Muscle of leg (tissue), 11 donors: Measurements from ENCODE around the gene SLC12A3. TPM values are rescaled to one million over a fixed set of nuclear protein-coding genes. Genes with fewer than 3 reads are reported as not detected.
"Not testable (repeated sequence)": the region's sequence is repeated elsewhere in the genome, so short reads cannot be mapped to it uniquely, and the experiment has no call there.

ENCODE experiments used
- DNase-seq: peaks from one replicate; pipeline ENCODE4 v3.0.0; 2013
- H3K27ac ChIP-seq: one replicate; pipeline ENCODE4 v1.5.1; 2013; ENCODE audit warnings: mild to moderate bottlenecking, low read length, control low read depth
- H3K27me3 ChIP-seq: one replicate; pipeline ENCODE4 v1.6.1; 2013; ENCODE audit warnings: low read length; ENCODE audit not compliant: control insufficient read depth, insufficient read depth
- H3K36me3 ChIP-seq: one replicate; pipeline ENCODE4 v1.6.1; 2013; ENCODE audit warnings: low read length; ENCODE audit not compliant: control insufficient read depth, insufficient read depth
- H3K4me1 ChIP-seq: one replicate; pipeline ENCODE4 v1.6.1; 2013; ENCODE audit warnings: low read length; ENCODE audit not compliant: control insufficient read depth, insufficient read depth
- H3K4me3 ChIP-seq: one replicate; pipeline ENCODE4 v1.5.1; 2013; ENCODE audit warnings: low read length, control low read depth
- H3K9me3 ChIP-seq: replicated peaks from 2 replicates; pipeline ENCODE4 v1.6.1; 2013; ENCODE audit warnings: low read depth, low read length; ENCODE audit not compliant: control insufficient read depth
- WGBS: methylation state at CpG from one replicate; pipeline ENCODE4 v1.1.5; 2013; ENCODE audit warnings: missing lambda C conversion rate; ENCODE audit not compliant: insufficient coverage; 5-methylcytosine and 5-hydroxymethylcytosine counted together
- polyA plus RNA-seq, 8 donors: library from polyadenylated mRNA; unstranded; fragments of 120-200 nt; gene quantifications; one replicate each; pipeline versions ENCODE4 v1.2.1 to v1.2.3, GENCODE V29; 2013; ENCODE audit warnings: inconsistent platforms in 1 of 8, low replicate concordance in 1 of 8; ENCODE audit not compliant: insufficient read length in 8 of 8, insufficient read depth in 1 of 8
- total RNA-seq: library from RNA; stranded (reverse); fragments of 120-200 nt; gene quantifications from one replicate; pipeline ENCODE4 v1.2.4, GENCODE V29; 2013

Gene SLC12A3
- total and polyA plus RNA-seq, 9 donors = 0.03 to 0.07 (median 0.04) TPM; not detected in 2

- Histone ChIP-seq H3K4me3 (peak within 1 kb of the TSS; percentile 77), H3K4me1 (peaks cover 23% of the 10 kb centered on the region), H3K27ac (peak within 1 kb of the TSS; percentile 95), H3K36me3 (peaks cover 13% of the 10 kb centered on the region), H3K27me3 (no peaks in the 10 kb centered on the region), H3K9me3 (no peaks in the 10 kb centered on the region)
- DNase-seq = peak; percentile 99
- under 1% methylated on average over 83 of the region's 83 CpGs for WGBS
These were observed 67.1 kb downstream of the SLC12A3 start, which contains the start of gene HERPUD1 for GRCh38 chr16:56931892-56932720. Gene HERPUD1 (plus strand): TSS chr16:56932142. CDS start chr16:56932245, 103 bp downstream.

GRCh38 chr16:56932721-56933619 lies 68.0 kb downstream of the SLC12A3 start:
- Histone ChIP-seq H3K27ac (peak overlapping the region; percentile 95), H3K36me3 (peaks cover 14% of the 10 kb centered on the region), H3K9me3 (no peaks in the 10 kb centered on the region), H3K4me3 (peak overlapping the region; percentile 77), H3K27me3 (no peaks in the 10 kb centered on the region), H3K4me1 (peaks cover 23% of the 10 kb centered on the region)
- DNase-seq = peak; percentile 88
- under 1% methylated on average over 15 of the region's 25 CpGs for WGBS

- no CpG with 5 or more reads among the region's 8 CpGs for WGBS
- Histone ChIP-seq H3K9me3 (no peaks in the 10 kb centered on the region), H3K27me3 (no peaks in the 10 kb centered on the region), H3K27ac (no peak overlapping the region), H3K4me3 (peak overlapping the region; percentile 77), H3K4me1 (peaks cover 23% of the 10 kb centered on the region), H3K36me3 (peaks cover 22% of the 10 kb centered on the region)
- DNase-seq = no peak
These were observed 69.0 kb downstream of the SLC12A3 start for GRCh38 chr16:56933828-56934598.

GRCh38 chr16:56934599-56935145 lies 69.7 kb downstream of the SLC12A3 start:
- H3K9me3 ChIP-seq, H3K27ac ChIP-seq, H3K27me3 ChIP-seq, DNase-seq: not testable (repeated sequence)
- Histone ChIP-seq H3K4me1 (peaks cover 23% of the 10 kb centered on the region), H3K36me3 (peaks cover 27% of the 10 kb centered on the region), H3K4me3 (peak overlapping the region; percentile 77)
- 50% methylated on average over 2 of the region's 8 CpGs for WGBS

GRCh38 chr16:56935201-56935600 lies 70.2 kb downstream of the SLC12A3 start:
- Histone ChIP-seq H3K4me1 (peaks cover 23% of the 10 kb centered on the region), H3K4me3 (no peak overlapping the region), H3K27me3 (no peaks in the 10 kb centered on the region), H3K36me3 (peaks cover 32% of the 10 kb centered on the region), H3K9me3 (no peaks in the 10 kb centered on the region), H3K27ac (no peak overlapping the region)
- DNase-seq = no peak
- WGBS = 57% methylated on average over 1 of the region's 5 CpGs

GRCh38 chr16:56936491-56936890 lies 71.5 kb downstream of the SLC12A3 start:
- Histone ChIP-seq H3K9me3 (no peaks in the 10 kb centered on the region), H3K27ac (peak overlapping the region; percentile 22), H3K4me3 (no peak overlapping the region), H3K36me3 (peaks cover 44% of the 10 kb centered on the region), H3K27me3 (no peaks in the 10 kb centered on the region), H3K4me1 (peaks cover 13% of the 10 kb centered on the region)
- no peak for DNase-seq
- WGBS = 71% methylated on average over 4 of the region's 5 CpGs

GRCh38 chr16:56936950-56937349 lies 71.9 kb downstream of the SLC12A3 start:
- no peak overlapping the region for H3K4me3 ChIP-seq
- no peaks in the 10 kb centered on the region for H3K27me3 ChIP-seq
- DNase-seq = peak; percentile 38
- peaks cover 47% of the 10 kb centered on the region for H3K36me3 ChIP-seq
- 78% methylated on average over 4 of the region's 5 CpGs for WGBS
- no peak overlapping the region for H3K27ac ChIP-seq
- peaks cover 11% of the 10 kb centered on the region for H3K4me1 ChIP-seq
- no peaks in the 10 kb centered on the region for H3K9me3 ChIP-seq

- Histone ChIP-seq H3K36me3 (peaks cover 66% of the 10 kb centered on the region), H3K4me1 (peaks cover 10% of the 10 kb centered on the region), H3K9me3 (no peaks in the 10 kb centered on the region), H3K4me3 (no peak overlapping the region), H3K27ac (no peak overlapping the region), H3K27me3 (no peaks in the 10 kb centered on the region)
- WGBS = 80% methylated on average over 1 of the region's 8 CpGs
- no peak for DNase-seq
These were observed 73.9 kb downstream of the SLC12A3 start for GRCh38 chr16:56938664-56939513.

- no peak for DNase-seq
- Histone ChIP-seq H3K27ac (no peak overlapping the region), H3K4me1 (peaks cover 8% of the 10 kb centered on the region), H3K4me3 (no peak overlapping the region), H3K27me3 (no peaks in the 10 kb centered on the region), H3K36me3 (peaks cover 72% of the 10 kb centered on the region), H3K9me3 (no peaks in the 10 kb centered on the region)
- 78% methylated on average over 2 of the region's 4 CpGs for WGBS
These were observed 74.8 kb downstream of the SLC12A3 start for GRCh38 chr16:56939801-56940200.
